Activated gamma-delta T cell treated with anti-CD3 and anti-CD28 coated beads, Interleukin-2, amount 50 U/mL, for 16 hours (primary cell): Measurements from ENCODE around the gene ERN1.

Experiments
- DNase-seq: peaks from one replicate; pipeline ENCODE4 v3.0.0-alpha.2; 2020; ENCODE audit warnings: low read depth

Gene ERN1

DNA sequence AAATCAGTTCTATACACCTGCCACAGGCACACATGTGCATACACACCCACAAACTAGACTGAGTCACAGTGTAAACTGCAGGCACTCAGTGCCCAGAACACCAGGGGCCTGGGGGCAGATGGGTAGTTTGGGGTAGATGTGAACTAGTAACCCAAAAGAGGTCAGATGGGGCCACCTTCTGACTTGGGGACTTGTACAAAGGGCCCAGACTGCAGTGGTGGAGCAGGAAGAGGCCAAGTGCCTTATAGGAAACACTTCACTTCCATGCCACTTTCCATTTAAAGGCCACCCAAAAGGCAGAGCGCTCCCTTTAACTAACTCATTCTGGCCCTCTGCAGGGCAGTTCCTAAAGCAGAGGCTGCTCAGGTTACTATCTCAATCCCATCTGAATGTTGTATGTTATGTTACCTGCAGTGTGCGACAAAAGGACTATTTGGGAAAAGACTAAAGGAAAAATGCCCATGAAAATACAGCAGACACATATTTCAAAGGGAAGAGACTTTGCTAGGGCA, 27.8 kb upstream of the ERN1 start:
- no peak for DNase-seq

DNA sequence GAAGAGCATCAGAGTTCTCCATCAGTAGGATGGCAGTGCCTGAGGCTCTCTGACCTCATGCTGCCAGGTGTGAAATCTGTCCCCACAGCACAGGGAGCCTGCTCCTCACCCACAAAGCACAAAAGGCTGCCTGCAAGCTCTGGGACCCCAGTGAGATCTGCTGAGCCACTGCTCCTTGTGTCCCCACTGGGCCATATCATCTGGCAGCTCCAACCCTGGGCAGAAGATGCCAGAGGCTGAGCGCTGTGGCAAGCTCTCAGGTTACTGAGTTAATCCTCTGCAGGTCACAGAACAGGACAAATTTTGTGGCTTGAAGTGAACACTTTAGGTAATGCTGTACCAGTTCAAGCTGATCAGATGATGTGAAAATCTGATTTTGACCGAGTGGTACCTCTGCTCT, 26.7 kb upstream of the ERN1 start:
- DNase-seq = no peak

DNA sequence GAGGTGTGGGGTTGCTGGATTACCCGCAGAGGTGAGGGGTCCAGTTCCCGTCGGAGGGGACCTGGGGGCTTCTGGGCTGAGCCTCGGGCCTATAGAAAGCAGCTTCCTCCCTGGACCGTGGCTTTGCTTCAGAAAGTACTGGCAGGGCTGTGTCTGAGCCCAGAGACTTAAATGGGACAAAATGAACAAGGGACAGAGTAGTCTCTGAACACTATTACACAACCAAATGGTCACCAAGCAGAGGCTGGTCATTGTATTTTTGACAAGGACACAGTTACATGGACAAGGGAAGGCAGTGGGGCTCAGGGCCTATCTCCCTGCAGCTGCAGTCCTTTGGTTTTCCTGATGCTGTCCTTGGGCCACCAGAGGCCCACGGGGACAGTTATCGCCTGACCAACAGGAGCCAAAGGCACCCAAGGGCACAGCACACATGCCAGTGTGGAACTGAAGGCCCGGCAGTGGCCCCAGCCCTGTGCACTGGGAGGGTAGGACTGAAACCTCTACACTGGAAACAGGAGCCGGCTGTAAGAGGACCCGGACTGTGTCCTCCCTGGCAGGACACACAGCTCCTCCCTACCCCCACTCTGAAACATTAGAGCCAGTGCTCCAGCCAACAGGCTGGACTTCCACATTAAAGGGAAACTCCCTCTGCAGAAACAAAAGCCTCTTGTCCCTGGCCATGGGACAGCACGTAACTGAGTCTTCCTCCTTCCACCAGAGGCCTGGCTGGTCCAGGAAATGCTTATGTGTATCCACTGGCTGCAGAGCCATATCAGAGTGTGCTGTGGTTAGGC, 26.0 kb upstream of the ERN1 start:
- no peak for DNase-seq

DNA sequence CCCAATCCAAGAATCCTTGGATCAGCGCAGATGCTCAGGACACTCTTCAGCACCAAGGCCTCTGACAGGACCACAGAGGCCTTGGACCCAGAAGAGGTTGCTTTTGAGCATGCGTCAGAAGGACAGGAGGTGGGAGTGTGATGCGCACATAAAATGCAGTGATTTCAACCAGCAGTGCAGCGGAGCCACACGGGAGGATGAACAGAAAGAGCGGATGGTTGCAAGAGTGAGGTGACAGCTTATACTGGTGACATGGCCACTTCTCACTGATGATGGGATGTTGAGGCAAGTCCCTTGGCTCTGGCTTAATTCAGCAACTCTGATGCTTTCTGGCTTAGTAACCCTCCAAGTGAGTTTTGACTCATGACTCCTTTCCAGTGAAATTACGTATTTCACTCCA, 25.2 kb upstream of the ERN1 start:
- DNase-seq = no peak

DNA sequence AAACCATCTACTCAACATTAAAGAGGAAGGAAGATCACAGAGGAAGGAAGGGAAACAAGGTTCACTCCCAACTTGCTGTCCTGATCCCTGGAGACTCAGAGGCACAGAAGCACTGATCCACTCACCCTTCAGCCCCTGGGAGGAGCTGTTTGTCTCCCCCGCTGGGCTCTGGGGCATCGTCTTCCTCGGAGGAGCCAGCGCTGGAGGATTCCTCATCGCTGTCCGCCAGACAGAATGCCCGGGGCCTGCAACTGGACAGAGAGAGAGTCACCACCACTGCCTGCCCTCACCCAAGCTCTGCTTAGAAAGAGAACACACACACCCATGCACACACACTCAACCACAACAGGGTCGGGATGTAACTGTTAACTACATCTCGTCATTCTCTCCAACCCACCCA, 24.8 kb upstream of the ERN1 start:
- DNase-seq = no peak

DNA sequence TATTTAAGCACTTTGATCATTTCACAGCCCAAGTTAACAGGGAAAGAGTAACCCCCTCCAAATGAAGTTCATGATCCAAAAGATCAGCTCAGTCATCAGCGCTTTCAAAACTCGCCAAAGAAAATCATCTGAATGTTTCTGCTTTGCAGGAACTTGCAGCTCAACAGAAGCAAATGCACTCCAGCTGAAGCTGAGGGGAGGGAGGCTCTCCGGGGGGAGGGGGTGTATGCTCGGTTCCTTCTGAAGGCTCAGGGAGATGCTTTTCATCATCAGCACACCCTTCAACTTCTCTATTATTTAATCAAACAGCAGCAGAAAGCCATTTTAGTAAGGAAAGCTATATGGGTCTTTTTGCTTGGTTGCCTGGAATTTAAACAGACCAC, 24.4 kb upstream of the ERN1 start:
- no peak for DNase-seq

DNA sequence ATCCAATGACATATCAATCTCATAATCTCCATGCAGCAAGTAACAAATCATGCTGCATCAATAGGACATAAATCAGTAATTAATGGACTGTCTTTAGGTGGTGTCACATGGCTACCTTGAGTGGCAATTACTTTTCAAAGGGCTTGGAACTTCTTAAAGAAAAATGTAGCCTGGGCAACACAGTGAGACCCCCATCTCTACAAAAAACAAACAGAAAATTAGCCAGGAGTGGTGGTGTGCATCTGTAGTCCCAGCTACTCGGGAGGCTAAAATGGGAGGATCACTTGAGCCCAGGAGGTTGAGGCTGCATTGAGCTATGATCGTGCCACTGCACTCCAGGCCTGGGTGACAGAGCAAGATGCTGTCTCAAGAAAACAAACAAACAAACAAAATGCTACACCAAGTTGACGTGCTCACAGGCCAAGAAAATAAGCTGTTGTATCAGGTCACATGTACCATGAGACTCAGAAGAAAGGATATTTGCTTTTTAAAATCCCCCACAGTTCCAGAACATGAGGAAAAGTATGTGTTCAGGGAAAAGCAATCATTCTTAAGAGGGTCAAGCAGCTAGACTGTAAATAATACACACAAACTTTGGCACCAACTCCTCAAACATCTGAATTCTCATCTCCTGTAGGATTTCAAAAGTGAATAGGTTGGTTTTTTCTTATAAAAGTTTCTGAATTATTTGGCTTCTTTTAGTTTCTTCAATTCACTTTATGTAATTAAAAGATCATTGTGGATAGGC, 23.8 kb upstream of the ERN1 start:
- no peak for DNase-seq

DNA sequence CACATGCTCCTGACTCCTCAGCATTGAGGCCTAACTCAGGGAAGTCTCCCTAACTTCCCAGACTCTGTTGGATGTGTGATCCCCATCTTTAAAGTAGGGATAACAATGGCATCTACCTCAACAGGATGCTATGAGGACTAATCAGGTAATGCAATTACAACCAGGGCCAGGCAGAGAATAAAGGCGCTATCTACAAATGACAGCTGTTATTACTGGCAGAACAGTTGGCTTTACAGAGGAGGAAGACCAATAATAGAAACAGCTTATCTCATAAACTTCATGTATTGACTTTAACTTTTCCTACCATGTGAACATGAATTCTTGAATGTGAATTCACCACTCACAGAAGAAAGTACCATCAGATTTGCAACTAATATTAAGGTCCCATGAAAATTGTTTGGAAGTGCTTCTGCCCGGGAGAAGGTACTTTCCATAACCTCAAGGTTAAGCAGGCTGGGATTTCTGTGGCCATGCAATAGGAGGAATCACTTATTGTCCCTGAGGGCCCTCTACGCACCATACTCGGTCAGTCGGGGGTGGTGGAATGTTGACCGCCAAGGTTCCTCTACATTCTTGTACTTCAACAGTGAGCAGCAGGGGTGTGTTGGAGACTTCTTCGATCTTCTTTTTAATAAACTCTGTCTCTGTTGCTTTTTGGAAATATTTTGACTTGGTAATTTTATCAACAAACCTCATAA, 22.6 kb upstream of the ERN1 start:
- no peak for DNase-seq

DNA sequence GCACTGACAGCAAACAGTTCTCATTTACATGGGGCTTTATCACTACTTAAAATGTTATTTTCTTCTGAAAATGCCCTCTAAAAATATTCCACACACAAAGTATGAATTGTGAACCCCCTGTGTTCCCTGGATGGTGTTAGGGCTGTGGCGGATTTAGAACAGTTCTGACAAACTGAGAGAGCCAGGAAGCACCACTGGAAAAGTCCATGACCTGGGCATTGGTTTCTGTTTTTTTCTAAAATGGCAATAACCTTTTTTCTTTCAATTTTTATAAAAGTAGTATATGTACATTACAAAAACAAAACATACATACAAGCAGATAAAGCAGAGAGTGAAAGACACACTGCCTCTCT, 21.0 kb upstream of the ERN1 start:
- DNase-seq = no peak

DNA sequence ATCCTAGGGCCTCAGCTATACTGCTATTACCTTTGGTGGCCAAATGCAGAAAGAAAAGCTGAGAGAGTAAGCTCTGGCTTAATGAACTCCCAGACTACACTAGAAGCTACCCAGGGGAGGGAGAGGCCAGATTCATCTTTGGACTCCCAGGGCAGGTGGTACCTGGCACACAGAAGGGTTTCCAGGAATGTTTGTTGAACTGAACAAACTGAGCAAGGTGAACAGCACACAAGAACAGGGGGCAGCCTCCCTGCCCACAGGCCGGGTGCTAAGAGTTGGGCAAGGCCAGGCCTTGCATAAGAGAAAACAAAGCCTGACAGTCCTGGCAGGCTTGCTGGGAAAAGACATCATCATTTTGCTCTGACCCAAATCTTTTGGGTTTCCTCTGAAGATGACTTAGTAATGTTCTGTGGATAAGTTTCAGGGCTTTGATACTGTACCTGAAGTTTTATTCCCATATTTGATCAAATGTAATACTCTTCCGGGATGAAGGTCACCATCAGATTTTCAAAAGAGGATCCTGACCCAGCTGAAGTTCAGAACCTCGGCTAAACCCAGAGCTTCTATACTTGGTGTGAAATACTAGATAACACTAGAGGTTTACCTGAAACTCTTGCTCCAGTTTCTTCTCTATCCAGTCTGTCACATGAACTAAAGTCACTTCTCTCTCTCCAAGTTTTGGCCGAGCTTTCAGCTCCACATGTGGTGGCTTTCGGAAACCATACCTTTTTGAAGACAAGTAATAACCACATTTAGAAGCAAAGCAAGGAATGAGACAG, 20.5 kb upstream of the ERN1 start:
- no peak for DNase-seq

DNA sequence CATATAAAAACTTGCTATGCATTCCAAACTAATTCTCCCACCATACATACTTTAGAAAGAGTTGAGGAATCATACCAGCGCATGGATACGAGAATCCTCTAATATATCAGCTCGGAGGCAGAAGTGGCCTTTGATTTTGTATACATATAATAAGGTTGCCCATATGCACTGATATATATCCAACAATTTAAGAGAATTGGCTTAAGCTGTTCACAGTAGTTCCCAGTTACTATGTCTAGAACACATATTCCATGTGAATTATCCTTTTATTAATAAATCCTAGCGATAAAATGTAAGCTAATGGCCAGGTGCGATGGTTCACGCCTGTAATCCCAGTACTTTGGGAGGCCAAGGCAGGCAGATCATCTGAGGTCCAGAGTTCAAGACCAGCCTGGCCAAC, 19.3 kb upstream of the ERN1 start:
- DNase-seq = no peak

DNA sequence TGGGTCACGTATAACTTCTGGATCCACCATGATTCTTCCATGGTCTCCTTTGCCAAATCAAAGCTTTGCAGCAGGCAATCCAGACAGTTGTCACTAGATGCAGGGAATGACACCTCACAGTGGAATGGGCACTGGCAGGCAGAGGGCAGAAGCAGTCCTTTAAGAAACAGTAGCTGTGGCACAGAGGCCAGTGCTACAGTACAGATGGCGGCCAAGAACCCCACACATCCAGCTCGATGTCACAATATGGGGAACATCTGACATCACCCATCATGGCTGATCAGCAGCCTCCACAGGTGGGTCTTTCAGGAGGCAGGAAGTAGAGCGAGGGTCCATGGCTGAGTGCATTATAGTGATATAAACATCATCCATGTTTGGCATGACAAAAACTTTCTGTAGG, 18.8 kb upstream of the ERN1 start:
- DNase-seq = no peak

DNA sequence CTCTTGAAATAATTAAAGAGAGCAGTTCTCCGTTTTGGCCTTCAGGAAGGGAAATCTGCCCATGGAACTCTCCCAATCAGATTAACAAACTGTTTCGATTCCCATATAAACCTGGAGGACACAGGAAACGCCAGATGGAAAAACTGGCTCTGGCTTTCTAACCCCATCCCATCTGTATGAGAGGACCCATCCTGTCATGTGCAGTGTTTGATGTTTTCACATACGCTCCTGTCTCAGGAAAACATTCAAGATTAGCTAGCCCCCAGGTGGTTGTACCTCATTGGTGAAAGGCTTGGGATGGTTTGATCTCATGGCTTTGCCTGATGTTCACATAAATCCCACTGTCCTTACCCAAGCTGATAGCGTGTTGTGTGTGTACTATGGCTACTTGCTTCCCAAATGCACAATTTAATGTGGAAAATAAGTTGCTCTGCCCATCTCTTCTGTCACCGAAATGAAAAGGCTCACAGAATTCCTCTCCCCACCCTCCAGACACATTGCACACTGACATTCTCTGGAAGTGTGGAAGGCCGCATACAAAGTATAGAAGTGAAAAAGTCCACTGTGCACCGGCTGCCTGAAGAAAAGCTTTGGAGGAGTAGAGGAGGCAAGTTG, 18.2 kb upstream of the ERN1 start:
- no peak for DNase-seq

DNA sequence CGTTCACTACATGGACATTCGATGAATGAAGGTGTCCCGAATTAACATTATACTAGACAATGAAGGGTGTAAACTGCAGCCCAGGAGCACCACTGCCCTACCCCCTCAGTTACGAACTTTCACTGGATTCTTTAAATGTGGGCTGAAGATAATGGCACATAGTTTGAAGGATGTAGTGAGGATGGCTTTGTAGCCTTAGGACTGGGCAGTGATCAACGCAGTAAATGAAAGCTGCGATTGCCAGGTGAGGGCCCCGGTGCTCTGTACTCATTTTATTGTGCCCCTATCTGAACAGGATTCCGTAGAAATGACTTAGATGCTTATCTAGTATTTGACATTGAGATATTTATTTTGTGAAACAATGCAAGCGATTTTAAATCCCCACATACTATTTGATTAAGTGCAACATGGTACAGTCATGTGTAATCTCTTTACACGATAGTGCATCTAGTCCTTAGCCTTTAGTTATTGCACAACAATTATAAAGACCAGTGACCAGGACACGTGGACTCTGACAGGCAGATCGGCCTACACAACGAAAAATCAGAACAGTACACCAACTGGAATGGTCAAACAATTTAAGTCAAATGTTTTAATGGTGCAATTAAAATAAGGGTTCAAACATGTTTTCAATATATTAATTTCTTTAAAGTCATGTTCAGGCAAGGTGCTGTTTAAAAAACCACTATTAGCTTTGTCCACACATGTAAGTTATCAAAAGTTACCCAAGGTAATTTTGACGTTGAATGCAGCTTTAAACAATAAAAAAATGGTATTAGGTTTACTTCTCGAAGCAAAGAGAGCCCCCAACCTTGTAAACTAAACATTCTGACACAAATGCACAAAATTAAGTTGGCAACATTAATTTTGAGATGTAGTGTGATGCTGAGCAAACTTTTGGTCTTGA, 17.4 kb upstream of the ERN1 start:
- DNase-seq = no peak

DNA sequence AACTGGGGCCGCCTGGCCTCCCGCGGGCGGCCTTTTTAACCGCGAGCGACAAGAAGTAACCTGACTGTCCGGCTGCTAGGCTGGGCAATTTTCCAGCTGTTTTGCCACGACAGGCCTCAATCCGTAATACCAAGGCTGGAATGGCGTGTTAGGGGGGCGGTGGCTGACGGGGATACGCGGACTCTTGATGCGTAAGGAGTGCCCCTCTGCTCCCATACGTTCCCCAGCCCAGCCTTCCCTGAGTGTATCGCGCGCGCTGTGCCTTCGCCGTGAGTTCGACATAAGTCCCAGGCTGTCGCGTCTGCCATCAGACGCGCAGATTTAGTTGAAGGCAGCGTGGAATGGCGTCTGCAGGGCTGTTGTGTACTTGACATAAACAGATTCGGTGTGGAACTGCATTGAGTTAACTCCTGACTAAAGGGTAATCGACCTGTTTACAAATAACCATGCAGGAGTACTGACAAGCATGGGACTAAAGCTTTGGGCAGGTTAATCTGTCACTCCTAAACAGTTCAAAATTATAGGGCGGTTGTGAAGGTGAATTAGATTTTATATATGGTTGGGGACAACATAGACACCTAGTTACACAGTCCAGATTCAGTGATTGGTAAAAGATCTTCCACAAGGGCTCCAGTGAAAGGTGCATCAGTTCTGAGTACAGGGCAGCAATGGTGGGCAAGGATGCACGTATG, 16.6 kb upstream of the ERN1 start:
- peak; percentile 22 for DNase-seq

DNA sequence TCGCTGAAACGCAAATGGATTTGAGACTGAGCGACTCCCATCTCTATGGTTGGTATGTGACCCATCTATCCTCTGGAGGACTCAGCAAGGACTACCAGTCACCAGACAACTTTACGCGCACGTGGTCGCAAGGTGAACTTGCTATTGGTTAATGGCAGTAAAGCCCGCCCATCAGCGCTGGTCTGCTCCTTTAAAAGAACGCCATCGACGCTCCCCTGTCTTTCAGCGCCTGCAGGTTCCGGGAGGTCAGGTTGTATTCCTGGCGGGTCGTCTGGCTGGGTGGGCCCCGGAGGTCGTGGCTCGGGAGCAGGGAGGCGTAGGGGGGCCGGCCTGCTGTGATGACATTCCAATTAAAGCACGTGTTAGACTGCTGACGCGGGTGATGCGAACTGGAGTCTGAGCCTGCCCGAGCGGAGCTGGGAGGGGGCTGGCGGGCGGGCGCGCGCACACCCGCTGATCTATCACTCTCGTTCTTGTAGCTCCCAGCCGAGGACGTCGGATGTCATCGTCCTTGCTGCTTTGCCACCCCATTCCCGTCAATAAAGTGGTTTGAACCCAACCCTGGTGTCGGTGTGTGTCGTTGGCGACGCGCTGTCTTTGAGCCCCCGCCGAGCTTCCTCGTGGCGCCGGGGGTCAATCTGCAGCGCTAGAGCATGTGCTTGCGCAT, 15.9 kb upstream of the ERN1 start:
- peak; percentile 92 for DNase-seq

DNA sequence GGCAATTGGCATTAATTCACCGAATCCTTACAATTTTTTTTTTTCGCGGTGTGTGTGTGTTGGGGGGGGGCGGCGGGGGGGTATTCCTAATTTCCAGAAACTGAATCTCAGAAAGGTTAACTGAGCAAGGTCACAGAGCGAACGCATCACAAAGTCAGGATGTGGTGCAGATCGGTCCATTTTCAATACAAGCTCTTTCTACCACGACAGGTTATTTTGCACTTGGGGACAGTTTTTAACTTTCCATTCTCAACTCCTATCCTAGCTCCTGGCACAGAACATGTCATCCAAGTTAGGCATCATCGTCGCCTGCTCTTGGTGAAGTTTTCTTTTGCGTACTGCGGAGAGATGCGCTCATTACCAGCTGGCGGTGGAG, 15.4 kb upstream of the ERN1 start:
- DNase-seq = no peak

DNA sequence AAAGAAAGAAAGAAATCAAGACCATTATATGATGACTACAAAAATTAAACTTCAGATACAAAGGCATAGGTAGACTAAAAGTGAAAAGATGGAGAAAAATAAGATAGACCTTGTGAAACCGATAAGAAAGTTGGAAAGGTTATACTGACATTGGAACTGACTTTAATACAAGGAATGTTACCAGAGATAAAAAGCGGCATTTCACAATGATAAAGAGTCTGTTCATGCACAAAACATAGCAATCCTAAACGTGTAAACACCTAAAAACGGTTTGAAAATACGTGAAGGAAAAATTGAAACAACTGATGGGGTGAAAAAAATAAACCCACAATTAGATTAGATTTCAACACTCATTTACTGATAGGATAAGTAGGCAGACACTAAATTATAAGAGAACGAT, 9.6 kb upstream of the ERN1 start:
- DNase-seq = no peak

DNA sequence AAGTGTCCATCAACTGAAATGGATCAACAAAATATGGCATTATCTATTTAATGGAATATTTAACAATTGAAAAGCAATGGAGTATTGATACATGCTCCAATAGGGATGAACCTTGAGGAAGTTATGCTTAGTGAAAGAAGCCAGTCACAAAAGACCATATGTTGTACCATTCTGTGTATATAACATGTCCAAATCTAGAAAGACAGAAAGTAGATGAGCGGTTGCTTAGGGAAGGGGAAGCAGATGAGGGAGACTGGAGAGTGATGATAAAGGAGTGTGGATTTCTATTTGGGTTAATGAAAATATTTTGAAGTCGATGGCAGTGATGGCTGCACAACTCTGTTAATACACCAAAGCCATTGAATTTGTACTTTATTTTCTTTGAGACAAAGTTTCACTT, 8.5 kb upstream of the ERN1 start:
- DNase-seq = no peak

DNA sequence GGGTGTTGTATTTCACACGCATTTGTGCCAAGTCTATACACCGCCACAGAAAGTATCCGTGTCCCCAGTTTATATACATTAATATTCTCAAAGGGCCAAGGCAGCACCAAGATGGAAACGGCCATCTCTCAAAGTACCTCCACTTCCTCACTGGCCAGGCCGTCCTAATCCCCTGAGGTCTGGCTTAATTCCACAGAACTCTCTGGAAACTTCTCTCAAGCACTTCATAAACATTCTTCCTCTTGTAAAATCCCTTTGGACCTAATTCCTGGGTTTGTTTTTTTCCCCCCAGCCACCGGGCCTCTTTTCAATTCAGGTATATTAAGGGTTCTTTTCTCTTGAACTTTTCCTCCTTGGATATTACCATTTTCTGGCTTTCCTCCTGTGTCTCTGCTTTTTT, 5.1 kb upstream of the ERN1 start:
- no peak for DNase-seq
